Measurements from ENCODE around the gene CHCHD1.
"Not testable (repeated sequence)": the region's sequence is repeated elsewhere in the genome, so short reads cannot be mapped to it uniquely, and the experiment has no call there.

CHCHD1 gene

GRCh38 chr10:73769396-73769795, 12.5 kb upstream of the CHCHD1 start:
- DNase-seq (ENCODE audit: low read depth), result no peak

- DNase-seq (ENCODE audit: low read depth), result no peak
Observed at GRCh38 chr10:73771722-73772280, 10.0 kb upstream of the CHCHD1 start.

GRCh38 chr10:73772281-73773151, 9.3 kb upstream of the CHCHD1 start:
- peak; percentile 75 for DNase-seq (ENCODE audit: low read depth)

- no peak for DNase-seq (ENCODE audit: low read depth)
Observed at GRCh38 chr10:73773152-73773879, 8.5 kb upstream of the CHCHD1 start.

GRCh38 chr10:73774637-73775036, 7.2 kb upstream of the CHCHD1 start:
- no peak for DNase-seq (ENCODE audit: low read depth)

GRCh38 chr10:73779018-73779417, 2.8 kb upstream of the CHCHD1 start:
- DNase-seq (ENCODE audit: low read depth), result no peak

- DNase-seq (ENCODE audit: low read depth), result no peak
Observed at GRCh38 chr10:73779539-73780197, 2.2 kb upstream of the CHCHD1 start.

GRCh38 chr10:73780301-73780700, 1.5 kb upstream of the CHCHD1 start:
- DNase-seq (ENCODE audit: low read depth), result no peak

- DNase-seq (ENCODE audit: low read depth), result no peak
Observed at GRCh38 chr10:73780966-73781365, 882 bp upstream of the CHCHD1 start.

GRCh38 chr10:73781548-73781878, 335 bp upstream of the CHCHD1 start:
- DNase-seq (ENCODE audit: low read depth), result no peak

GRCh38 chr10:73782749-73783085, 869 bp downstream of the CHCHD1 start:
- no peak for DNase-seq (ENCODE audit: low read depth)

GRCh38 chr10:73785211-73785720, 3.4 kb downstream of the CHCHD1 start, which contains the start of gene ZSWIM8:
Gene ZSWIM8, plus strand, starts transcription at chr10:73785606. Its CDS starts 273 bp downstream, at chr10:73785879.
- DNase-seq (ENCODE audit: low read depth), result peak; percentile 78

GRCh38 chr10:73785721-73786511, 4.1 kb downstream of the CHCHD1 start:
- DNase-seq (ENCODE audit: low read depth), result peak; percentile 28

GRCh38 chr10:73786512-73786885, 4.7 kb downstream of the CHCHD1 start:
- no peak for DNase-seq (ENCODE audit: low read depth)

GRCh38 chr10:73787031-73787800, 5.4 kb downstream of the CHCHD1 start:
- DNase-seq (ENCODE audit: low read depth), result not testable (repeated sequence)

GRCh38 chr10:73788864-73789658, 7.2 kb downstream of the CHCHD1 start:
- DNase-seq (ENCODE audit: low read depth), result no peak

GRCh38 chr10:73789659-73790055, 7.8 kb downstream of the CHCHD1 start:
- no peak for DNase-seq (ENCODE audit: low read depth)

GRCh38 chr10:73790886-73791625, 9.2 kb downstream of the CHCHD1 start:
- no peak for DNase-seq (ENCODE audit: low read depth)

- no peak for DNase-seq (ENCODE audit: low read depth)
Observed at GRCh38 chr10:73791871-73792400, 10.1 kb downstream of the CHCHD1 start.
